SKM-1 (cell line): ENCODE measurements around the gene TEFM.
"Not testable (repeated sequence)": the region's sequence is repeated elsewhere in the genome, so short reads cannot be mapped to it uniquely, and the experiment has no call there.

Experiments used
- DNase-seq: peaks from one replicate; lab custom pipeline; 2025; ENCODE audit not compliant: unreplicated experiment; lab: John Stamatoyannopoulos, UW

The TEFM gene, protein sequence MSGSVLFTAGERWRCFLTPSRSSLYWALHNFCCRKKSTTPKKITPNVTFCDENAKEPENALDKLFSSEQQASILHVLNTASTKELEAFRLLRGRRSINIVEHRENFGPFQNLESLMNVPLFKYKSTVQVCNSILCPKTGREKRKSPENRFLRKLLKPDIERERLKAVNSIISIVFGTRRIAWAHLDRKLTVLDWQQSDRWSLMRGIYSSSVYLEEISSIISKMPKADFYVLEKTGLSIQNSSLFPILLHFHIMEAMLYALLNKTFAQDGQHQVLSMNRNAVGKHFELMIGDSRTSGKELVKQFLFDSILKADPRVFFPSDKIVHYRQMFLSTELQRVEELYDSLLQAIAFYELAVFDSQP

DNA sequence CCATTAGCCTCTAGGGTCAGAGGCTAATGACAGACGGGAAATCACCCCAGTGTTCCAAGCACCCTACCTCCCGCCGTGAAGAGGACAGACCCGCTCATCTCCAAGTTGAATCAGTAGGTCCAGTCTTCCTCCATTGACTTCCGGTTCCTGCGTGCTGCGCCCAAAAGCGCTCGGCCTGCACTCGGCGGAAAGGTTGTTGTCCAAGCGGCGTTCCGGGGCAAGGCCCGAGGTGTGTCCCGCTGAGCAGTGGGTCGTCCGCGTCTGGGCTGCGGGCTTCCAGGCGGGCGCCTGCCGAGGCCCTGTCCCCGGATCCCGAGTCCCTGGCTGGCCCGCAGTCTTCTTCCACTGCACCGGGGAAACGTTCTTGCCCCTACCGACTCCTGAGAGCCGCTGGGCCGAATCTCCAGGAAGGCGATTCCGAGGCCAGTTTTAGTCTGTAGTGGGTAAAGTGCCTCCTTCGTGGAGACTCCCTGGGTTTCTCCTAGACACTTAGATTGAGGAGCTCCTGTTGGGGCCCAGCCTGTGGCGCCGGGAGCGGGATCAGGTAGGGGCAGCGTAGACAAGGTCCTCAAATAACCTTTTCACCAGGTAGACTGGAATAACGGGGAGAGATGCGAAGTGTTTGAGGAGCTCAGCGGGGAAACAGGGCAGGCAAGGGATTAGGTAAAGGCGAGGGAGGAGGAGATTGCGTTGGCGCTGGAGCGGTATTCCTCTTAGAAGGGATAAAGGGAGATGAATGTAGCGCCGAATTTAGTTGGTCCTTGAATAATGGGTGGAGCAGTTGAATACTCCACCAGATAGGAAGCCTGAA lies at the start of gene TEFM:
Gene TEFM (minus strand): TSS at position 138 of the 811 bp plus-strand sequence. CDS start 40 bp downstream, at position 98.
- peak; percentile 84 for DNase-seq

DNA sequence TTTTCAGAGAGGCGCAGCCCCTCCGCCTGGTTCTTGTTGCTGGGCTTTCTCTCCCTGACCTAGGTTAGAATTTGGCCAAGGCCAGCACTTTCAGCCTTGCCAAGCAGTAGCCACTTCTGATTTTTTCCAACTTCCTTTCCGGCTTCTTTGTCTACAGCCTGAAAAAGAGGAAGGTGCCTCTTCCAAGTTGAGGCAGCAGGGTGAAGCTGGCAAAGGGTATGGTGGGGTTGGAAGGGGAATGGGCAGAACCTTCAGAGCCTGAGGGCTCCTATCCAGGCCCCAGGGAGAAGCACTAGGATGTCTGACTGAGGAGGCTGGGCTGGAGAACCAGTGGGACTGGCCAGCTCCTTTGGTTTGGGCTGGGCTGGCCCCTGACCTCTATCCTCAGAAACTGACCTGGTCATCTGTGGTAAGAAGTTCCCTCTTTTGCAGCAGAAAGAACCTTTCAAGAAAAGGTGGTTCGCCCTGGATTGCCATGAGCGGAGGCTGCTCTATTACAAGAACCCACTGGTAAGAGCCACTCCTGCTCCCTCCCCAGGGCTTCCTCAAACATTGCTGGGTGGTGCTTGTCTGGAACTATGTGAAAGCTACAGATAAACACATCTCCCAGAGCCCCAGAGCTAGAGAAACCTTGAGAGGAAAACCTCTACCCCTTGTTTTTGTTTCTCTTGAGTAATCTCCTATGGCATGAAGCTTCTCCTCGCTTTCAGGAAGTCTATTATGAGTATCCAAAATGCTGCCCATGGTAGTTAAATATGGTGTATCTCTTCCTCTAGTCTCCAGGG lies 48.2 kb upstream of the TEFM start:
- DNase-seq: peak; percentile 73

DNA sequence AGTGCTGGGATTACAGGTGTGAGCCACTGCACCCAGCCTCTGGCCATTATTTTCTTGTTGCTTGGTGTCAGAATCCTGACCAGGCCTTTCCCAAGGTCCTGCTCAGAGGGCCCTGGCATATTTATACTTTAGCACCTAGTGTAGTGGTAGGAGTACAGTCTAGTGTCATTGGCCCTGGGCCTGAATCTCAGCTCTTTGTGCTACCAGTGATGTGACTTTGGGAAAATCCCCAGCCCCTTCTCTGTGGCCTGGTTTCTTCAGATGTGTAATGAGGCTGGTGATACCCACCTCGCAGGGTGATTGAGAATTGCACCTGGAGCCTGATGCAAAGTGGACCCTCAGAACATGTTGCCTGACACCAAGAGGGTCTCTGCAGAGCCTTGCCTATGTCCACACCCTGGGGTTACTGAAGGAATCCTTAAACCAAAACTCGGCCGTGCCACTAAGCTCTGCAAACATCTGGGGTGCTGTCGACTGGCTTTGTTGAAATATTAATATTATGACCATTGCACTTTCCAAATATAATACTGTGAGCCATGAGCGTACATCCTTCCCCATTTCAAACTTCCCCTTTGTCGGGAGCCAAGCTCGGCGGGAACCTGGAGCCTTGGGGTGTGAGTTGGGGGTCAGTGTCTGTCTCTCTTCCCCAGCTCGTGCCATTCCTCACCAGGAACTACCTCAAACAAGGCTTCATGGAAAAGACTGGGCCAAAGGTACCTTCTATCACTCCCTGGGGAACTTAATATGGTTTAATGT lies 46.8 kb upstream of the TEFM start:
- DNase-seq: peak; percentile 52

- DNase-seq: no peak
Measured at GRCh38 chr17:30950669-30951399, 44.8 kb upstream of the TEFM start.

DNA sequence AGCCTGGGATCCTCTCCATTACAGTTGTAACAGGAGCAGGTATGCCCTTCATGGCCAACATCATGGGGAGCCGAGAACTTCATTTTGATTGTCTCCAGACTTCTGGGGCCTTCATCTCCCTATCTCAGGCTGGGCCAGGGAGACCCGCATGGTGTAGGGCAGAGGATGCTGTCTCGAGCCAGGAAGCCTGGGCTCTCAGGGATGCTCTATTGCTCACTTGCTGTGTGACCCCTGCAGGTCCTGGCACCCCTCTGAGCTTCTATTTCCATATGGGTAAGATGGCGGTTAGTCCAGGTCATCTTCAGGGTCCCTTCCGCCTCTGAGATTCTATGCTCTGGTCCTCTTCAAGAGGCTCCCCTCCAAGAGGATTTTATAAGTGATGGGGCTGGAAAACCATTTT lies 44.2 kb upstream of the TEFM start:
- no peak for DNase-seq

DNA sequence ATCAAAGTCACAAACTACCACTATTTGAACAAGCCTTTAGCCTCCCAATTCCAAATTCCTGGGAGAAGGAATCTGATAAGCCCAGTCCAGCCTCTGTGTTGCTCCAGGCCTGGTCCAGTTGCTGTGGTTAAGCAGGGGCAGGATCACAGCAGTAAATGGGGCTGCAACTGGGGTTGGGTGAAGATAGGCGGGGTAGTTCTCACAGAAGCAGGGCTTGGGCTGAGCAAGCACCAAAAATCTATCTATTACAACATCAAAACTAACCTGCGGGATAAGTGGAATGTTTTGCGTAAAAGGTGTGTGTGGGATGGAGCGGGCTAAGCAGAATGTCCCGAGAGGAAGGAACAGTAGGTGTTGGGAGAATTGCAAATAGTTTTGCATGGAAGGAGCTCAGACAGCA lies 41.8 kb upstream of the TEFM start:
- DNase-seq: no peak

DNA sequence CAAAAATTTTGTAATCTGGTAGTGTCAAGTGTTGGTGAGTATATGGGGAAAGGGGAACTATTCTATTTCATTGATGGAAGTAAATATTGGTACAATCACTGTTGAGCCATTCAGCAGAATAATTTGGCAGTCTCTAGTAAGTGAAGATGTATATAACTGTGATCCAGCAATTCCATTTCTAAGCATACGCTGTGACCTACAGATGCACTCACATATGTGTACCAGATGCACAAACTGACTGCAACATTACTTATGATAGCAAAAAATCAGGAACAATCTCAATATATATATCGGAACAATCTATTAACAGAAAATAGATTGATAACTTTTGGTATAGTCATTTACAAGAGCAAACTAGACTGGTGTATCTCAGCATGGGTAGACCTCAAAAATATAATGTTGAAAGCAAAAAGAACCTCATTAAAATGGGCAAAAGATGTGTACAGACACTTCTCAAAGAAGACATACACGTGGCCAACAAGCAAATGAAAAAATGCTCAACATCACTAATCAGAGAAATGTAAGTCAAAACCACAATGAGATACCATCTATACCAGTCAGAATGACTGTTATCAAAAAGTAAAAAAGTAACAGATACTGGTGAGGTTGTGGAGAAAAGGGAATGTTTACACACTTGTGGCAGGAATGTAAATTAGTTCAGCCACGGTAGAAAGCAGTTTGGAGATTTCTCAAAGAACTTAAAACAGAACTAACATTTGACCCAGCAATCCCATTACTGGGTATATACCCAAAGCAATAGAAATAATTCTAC lies 36.5 kb upstream of the TEFM start:
- no peak for DNase-seq

- no peak for DNase-seq
Measured at GRCh38 chr17:30939051-30939689, 33.1 kb upstream of the TEFM start.

DNA sequence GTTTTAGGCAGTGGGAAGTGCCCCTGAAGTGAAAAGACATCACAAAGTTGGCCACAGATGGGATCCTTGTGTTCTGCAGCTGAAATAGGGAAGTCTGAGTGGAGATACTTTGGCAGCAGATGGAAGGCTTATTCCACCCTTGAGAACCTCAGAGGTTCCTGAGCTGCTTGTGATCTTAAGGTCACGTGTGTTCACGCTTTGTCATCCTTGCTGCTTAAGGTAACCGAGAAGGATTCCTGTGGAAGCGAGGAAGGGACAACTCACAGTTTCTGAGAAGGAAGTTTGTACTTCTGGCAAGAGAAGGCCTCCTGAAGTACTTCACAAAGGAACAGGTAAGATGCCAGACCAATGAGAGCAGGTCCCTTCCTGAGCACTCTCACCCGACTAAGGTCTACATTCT lies 27.9 kb upstream of the TEFM start:
- no peak for DNase-seq

DNA sequence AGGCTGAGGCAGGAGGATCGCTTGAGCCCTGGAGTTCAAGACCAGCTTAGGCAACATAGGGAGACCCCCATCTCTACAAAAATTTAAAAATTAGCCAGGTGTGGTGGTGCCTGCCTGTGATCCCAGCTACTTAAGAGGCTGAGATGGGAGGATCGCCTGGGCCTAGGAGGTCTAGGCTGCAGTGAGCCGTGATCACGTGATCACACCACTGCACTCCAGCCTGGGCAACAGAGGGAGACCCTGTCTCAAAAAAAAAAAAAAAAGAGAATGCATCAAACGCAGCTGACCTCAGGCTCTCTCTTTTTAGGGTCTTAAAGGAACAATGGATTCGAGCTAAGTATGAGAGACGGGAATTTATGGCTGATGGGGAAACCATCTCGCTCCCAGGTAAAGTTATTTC lies 25.5 kb upstream of the TEFM start:
- not testable (repeated sequence) for DNase-seq

DNA sequence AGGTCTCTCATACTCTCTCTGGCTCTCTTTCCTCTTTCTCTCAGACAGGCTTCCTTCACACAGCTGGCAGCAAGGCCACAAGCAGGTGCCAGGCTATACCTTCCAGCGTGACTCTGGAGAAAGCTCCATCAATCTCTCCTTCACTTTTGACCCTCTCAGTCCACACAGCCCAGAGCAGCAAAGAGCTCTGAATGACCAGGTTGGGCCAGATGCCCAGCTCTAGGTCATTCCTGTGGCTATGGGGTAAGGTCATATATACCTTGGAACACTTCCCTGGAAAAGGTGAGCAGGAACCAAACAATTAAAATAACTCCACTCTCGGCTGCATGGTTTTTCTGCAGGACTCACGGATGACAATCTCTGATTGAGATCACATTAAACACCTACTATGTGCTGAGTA lies 24.5 kb upstream of the TEFM start:
- DNase-seq: no peak

DNA sequence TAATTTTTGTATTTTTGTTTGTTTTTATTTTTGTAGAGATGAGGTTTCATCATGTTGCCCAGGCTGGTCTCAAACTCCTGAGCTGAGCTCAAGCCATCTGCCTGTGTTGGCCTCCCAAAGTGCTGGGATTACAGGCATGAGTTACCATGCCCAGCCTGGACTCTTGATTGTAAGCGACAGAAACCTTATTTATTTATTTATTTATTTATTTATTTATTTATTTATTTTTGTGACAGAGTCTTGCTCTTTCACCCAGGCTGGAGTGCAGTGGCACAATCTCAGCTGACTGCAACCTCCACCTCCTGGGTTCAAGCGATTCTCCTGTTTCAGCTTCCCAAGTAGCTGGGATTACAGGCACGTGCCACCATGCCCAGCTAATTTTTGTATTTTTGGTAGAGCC lies 23.8 kb upstream of the TEFM start:
- DNase-seq: not testable (repeated sequence)

- no peak for DNase-seq
Measured at GRCh38 chr17:30929081-30929633, 23.1 kb upstream of the TEFM start.

DNA sequence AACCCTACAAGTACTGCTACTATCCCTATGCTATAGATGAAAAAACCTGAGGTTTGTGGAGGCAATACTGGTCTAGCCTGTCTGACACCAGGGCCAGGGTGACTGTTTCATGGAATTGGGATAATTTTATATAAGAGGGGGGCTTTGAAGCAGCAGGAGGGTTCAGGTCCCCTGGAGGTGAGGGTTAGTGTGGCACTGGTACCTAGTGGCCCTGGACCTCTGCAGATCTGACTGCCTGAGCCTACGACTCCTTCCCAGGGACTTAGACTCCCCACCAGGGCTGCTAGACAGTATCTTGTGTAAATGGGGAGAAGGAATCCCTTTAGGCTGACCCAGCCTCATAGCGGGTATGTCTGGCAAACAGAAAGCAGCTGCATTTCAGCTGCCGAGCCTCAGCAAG lies 22.5 kb upstream of the TEFM start:
- DNase-seq: no peak

GRCh38 chr17:30927756-30928155 lies 21.7 kb upstream of the TEFM start:
- DNase-seq: no peak

GRCh38 chr17:30926516-30926915 lies 20.5 kb upstream of the TEFM start:
- DNase-seq: no peak

- no peak for DNase-seq
Measured at GRCh38 chr17:30924341-30924740, 18.3 kb upstream of the TEFM start.

GRCh38 chr17:30922235-30923030 lies 16.4 kb upstream of the TEFM start:
- DNase-seq: no peak
